GM19372 (cell line): ENCODE measurements around the gene B4GALT2.

ENCODE experiments used
- ATAC-seq: cut with Tn5 transposase; IDR thresholded peaks from one replicate; pipeline ENCODE4 v1.9.1; 2021; ENCODE audit warnings: mild to moderate bottlenecking, low read depth, moderate library complexity; ENCODE audit not compliant: unreplicated experiment

B4GALT2 gene

DNA sequence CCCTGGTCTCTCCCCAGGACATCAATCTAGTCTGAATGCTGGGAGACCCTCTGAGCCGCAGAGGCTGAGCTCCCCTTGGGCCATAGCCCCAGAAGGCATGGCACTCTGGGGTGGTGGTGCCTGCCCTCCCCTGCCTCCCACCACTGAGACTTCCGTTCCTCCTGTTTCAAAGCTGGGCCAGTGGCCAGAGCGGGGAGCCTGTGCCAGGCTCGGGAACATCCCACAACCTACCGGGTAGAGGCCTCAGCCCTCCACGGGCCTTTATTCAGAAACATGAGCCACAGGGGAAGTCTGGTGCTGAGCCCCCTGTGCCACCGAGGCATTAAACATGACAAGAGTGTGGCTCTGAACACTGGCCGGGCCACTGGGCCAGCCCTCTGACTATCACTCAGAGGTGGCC is 20.4 kb downstream of the B4GALT2 start:
- ATAC-seq: no peak

DNA sequence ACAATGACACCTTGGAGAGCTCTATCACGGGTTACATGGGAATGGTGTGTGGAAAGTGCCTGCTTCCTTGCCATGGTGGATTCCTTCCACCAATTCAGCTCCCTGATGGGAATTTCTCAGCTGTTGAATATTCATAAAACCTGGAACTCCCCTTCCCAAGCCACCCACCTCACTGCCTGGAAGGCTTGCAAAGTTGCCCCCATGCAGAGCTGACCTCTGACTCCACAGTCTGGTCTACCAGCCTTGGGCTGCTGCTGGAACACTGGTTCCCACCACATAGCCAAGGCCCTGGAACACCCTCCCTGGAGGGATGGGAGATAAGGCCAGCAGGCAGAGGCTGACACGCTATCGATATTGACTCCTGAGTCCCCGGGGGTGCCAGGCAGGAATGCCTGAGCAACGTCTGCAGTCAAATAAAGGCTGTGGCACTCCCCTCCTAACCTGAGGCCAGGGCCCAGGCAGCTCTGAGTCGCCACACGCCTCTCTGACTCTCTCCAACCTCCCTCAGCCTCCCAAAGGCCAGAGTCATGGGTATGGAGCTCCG is 21.2 kb downstream of the B4GALT2 start:
- ATAC-seq: no peak

DNA sequence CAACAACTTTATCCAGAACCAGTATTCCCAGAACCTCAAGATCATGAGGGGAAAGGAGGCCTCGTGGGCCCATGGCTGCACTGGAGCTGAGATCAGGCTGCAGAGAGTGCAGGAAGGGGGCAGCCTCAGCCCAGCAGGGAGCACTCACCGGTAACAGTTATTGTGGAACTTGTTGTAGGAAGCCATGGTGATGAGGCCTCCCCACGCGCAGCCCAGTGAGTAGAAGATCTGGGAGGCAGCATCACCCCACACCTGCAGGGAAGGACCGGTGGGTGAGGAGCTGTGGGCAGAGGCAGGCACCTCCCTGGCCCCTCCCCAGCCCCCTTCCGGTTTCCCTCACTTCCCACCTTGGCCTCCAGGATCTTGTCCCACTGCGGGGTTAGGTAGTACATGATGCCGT is 23.2 kb downstream of the B4GALT2 start:
- no peak for ATAC-seq

DNA sequence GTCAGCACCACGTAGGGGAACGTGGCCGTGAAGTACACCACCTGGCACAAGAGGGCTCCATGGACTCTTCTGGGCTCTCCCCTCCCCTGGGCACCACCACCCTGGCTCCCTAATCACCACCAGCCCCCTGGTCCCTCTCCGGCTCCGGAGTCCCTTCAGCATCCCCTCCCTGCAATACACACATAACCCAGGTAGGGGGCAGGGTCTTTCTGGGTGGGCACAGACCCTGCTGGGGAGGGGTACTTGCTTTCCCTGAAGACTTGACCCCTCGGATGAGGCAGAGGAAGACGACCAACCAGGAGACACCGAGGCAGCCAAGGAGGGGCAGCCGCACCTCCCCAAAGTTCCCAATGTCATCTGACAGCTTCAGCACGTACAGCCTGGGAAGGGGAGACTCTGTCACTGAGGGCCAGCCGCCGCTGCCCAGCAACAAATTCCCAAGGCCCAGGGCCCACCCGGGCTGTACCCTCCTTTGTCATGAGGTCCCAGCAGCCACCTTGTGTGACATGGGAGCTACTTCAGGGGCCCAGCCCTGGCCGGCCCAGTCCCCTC is 23.7 kb downstream of the B4GALT2 start:
- no peak for ATAC-seq

DNA sequence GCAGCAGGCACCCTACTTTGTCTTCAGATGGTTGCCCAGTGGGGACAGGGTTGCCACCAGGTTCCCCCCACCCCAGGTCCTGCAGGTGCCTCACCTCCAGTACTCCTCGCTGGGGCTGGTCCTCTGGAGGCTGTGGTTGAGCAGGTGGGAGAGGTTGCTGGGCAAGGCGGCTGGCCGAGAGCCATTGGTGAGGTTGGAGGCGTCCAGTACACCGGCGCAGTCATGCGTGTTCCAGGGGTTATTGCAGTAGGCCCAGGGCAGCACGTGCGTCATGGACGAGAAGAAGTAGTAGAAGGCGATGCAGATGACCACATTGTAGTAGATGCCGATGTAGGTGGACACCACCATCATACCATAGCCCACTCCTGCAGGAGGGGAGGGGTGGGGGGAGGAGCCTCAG is 29.2 kb downstream of the B4GALT2 start:
- ATAC-seq: no peak

DNA sequence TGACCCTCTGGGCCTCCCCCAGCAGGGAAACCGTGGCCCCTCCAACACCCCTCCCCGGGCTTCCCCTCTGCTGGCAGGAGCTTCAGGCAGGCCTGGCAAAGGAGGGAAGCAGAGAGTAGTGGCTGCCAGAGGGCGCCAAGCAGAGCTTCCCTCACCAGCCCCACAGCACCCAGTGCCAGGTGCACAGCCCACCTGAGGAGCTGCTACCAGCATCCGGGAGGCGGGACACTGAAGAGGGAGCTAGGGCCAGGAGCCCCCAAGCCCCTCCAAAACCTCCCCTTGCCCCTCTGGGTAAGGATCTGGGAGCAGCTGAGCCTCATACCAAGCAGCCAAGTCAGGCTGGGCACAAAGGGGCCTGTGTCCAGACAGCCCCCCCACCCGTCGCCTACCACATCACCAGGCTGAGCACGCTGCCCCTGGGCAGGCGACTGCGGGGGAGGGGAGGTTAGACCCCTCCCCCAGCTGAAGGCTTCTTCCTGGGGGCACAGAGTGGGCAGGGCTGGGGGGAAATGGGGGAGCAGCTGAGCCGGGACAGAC is 32.0 kb downstream of the B4GALT2 start:
- ATAC-seq: no peak

DNA sequence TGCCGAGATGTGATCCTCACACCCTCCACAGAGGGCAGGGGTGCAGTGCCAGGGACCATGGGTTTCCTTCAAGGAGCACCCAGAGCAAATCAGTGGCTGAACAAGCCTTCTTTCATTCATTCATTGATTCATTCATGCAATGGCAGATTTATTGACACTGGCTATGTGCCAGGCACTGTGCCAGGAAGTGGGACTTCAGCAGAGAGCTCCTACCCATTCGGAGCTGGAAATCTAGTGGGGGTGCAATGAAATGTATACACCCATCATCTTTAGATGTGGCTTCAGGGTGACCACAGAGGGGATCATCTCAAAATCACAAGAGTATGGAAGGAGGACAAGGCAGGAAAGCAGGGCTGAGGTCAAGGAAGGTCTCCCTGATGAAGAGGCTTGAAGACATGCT is 33.4 kb downstream of the B4GALT2 start:
- ATAC-seq: no peak

DNA sequence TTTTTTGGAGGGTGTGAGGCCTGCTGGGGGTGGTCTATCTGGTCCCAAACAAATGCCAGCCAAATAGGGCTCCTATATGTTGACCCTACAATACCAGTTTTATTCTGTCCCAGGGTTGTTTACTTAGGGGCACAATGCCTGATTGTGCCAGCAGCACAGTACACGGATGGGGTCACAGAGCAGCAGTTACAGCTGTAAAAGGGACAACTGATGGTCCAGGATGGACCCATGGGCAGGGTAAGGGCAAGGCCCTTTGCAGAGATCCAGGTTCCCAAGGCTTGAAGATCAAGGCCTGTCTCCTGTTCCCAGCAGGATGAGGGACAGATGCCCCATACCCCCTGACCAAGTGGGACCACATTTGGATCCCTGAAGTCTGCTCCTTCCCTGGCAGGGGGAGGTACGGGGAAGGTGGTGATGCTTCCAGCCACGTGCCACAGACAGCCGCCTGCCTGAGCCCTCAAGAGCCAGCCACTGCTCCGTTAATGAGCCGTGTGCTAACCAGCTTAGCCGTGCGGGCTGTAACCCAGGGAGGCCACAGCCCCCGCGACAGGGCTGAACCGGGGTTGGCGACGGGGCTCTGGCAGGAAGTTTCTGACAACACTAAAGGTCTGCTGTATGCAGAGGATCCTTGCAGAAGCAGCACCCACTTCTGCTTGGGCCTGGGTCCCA is 34.1 kb downstream of the B4GALT2 start:
- no peak for ATAC-seq

DNA sequence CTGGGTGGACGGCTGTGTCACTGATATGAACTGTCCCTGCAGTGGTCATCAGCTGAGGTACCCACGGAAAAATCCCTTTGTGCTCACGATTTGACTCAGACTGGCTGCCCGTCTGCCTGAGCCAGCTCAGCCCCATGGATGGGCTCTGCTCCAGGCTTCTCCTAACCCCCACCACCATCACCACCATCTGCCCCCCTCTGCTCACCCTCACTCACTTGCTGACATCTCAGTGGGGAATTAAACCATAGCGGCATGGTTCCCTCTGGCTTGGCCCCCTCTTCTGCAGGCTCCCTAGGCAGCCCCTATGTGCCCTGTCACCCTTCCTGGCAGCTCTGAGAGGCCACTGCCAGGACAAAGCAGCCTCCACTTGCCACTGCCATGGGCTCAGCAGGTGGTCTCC is 34.9 kb downstream of the B4GALT2 start:
- no peak for ATAC-seq

DNA sequence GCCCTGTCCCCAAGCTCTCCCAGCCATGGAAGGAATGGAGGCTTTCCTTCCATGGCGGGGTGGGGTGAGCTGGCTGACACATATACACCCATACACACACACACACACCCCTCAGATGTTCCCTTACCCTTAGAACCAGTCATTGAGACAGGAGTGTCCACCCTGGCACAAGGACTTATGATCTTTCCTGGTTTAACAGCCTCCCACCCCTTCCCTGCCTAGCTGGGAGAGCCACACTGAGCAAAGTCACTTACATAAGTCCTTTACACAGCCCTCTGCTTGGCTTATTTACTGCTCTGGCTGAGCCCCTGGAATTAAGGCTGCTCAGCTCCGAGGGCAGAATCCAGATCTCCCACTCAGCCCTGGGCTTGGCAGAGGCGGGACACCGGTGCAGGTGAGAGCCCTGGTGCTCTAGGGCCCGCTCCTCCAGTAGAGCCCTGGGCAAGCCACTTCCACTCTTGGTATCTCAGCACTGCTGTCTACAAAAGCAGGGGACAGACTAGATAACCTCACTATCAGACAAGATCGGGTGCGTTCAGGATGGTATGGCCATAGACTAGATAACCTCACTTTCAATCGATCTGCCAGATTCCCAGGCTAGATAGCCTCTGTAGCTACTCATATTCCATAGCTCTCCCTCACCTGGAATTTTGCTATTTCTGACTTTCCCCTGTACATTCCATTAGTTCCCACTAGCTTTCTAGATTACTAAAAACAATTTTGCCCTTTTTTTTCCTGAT is 35.5 kb downstream of the B4GALT2 start:
- ATAC-seq: no peak

DNA sequence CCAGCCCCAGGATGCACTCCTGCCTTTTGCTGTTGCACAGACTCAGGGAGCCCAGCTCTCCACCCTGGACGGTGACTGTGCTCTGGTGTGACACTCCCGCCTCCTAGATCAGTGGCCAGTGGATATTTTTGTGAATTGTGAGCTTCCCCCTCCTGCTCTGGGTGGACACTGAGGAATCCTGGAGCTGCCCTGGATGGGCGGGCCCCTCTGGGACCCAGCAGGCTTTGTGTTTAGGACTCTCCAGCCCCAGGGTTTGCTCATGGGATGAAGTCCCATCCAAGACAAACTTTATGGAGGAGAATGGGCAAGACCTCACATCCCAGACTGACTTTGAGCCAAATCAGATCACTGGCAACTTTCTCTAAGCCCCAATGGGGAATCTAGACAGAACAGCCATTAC is 36.2 kb downstream of the B4GALT2 start:
- no peak for ATAC-seq

DNA sequence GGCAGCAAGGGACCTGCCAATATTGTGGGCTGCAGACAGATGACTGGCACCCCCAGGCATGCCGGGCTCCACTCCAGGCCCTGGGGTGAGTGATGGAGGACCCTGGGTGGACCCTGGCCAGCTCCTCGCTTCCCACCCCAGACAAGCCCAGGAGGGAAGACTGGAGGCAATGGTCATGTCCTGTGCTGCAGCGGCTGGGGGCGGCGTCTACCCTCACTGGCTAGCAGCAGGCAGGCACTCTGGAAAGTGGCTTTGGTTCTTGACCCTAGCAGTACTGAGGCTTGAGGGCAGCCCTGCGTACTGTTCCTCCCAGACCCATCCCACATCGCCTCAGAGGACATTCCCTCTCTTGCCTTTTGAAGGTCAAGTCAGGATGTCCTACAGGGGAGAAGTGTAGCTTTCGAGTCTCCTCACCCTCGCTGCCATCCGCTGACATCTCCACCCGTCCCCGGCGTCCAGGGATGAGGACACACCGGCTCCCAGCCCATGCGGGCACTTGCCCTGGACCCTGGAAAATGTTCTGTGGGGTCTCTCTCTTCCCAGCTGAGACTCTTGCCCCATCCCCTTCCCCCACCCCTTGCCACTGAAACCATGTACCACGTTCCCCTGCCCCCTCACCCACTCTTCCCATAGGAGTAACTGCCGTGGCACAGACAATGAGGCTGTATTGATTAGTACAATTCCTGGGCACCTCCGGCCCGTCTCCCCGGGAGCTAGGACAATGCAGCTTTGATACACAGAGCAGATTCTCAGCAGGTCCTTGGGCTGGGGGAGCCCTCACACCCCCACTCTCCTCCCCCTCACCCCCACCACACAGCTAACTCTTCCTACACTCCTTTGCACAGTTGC is 37.3 kb downstream of the B4GALT2 start:
- no peak for ATAC-seq

DNA sequence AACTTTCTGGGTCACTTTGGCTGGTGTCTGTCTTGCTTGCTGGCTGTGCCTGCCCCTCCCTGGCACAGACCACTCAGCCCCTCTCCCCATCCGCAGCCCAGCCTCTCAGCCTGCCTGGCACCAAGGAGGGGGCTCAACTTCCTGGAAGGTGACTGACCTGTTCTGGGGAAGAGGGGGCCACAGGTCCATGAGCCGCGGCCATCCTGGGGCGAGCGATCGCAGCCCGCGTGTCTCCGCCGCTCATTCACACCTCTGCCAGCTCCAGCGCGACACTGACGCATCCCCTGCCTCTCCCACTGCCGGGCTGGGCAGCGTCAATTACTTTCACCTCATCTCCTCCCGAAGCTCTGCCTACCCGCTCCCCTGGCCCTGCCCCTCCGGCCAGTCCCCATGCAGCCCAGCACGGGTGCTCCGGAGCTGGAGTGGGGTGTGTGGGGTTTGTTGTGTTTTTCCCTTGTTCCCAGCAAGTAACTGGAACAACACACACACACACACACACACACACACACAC is 37.9 kb downstream of the B4GALT2 start:
- ATAC-seq: no peak

DNA sequence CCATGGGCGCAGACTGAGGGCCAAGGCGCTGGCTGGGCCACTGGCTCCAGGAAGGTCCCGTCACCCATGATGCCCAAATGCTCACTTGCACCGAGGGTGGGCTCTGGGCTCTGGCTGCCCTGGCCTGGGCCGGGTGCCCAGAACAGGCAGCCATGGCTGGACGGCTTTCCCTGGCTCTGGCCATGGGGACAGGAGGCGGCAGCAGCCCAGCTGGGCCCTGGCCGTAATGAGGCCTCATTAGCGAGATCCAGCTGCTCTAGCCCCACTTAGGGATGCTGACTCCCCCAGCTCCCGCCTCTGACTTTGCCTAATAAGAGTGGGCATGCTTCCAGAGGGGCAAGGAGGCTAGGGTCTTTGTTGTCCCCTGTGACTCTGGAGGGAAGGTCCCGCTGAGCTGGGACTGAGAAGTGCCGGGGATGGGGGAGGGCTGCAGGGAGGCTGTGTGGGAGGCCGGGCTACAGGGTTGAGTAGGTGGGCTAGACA is 40.5 kb downstream of the B4GALT2 start:
- ATAC-seq: no peak

DNA sequence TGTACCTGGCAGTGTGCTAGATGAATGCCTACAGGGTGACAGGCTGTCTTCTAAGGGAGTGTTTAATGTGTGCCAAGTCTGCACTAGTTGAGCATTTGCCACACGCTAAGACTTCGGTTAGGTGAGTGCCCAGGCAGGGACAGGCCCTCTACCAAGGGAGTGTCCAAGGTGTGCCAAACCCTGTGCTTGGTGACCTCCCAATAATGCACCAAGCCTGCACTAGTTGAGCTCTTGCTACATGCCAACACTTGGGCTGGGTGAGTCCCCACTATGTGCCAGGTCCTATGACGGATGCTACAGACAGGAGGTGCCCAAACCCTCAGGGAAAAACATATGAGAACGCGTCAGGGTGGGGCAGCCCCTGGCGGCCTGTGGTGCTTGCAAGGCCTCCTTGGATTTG is 41.5 kb downstream of the B4GALT2 start:
- ATAC-seq: no peak

DNA sequence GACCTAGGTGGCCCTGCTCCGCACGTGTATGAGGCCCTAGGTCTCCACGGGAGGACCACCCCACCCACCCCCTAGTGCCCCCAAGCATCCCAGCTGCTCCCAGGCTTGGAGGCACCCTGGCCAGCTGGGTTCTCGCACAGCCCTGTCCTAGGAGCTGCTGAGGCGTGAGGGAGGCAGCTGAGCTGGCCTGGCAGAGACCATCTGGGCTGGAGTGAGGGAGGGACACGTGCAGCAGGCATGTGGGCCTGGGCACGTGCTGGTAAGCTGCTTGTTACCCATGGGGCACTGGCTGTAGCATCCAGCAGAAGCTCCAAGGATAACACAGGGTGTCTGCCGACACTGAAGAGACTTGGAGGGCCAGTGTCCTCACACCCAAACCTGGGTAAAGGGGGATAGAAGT is 42.1 kb downstream of the B4GALT2 start:
- ATAC-seq: no peak

DNA sequence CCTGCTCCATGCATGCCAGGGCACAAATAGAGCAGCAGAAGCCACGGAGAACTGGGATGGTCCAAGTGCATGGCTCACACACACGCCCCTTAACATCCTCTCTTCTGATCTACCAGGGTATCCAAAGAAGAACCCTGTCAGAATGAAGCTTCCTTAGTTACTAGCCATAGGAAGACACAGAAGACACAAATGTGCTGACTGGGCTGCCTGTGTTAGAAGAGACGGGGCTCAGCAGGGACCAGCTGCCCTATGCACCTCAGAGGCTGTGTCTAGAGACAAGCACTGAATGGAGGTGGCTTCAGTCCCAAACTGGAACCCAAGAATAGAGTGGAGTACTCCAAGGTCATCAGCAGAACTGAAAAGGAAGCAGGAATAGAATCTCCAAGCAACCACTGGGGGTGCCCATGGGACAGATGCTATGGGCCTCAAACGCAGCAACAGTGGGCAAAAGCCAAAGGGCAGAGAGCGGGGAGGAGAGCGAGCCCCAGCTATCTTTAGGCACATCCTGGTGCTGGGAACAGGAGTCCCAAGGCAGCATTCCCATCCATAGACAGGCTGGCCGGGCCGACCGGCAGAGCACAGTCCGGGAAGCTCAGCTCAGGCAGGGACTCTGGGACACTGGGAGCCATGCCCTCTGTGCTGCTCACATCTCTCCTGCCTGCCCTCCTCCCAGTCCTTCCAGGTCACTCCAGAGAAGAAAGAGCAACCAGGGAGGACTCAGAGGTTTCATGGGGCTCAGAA is 42.7 kb downstream of the B4GALT2 start:
- ATAC-seq: no peak

DNA sequence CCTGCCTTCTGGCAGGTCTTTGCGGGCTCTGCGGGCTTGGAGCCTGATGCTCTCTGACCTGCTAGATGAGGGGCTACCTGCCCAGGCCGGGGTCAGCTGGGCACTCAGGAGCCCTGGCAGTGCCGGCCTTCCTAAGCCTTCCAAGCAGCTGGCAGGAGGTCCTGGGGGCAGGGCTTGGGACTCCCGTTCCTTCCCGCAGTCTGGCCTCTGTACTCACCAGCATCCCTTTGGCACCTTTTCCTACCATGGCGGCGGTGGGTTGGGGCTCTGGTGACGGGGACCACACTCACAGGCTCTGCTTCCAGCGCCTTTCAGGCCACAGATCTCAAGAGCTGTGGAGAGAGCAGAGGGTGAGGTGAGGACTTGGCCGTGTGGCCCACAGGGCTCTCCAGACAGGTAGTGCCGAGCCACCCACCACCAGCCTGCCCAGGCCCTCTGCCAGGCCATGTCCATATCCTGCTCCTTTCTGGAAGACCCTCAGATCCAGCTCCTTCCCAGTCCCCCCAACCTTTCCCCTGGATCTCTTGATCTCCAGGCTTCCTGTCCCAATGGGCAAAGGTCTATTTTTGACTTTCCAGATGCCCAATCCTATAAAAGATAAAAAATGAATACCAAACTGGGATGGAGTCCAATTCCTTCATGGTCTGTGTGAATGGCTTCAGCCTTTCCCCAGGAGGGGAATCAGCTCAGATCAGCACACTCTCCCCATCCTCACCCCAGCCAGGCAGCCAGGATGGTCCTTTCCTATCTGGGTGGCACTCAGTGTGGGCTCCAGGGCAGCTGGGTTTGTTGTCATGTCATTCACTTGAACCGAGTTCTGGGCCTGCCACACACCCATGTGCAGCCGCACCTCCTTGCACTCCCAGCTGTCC is 45.3 kb downstream of the B4GALT2 start:
- ATAC-seq: no peak
